ENCODE data around the gene EYS. TPM values are rescaled to one million over a fixed set of nuclear protein-coding genes. Genes with fewer than 3 reads are reported as not detected.

The EYS gene
- total and polyA plus RNA-seq, 2 of the 13 experiments (the other 11 are each of a cell fraction or from before 2014, with no cell fraction given): 0.04 to 0.07 TPM

DNA sequence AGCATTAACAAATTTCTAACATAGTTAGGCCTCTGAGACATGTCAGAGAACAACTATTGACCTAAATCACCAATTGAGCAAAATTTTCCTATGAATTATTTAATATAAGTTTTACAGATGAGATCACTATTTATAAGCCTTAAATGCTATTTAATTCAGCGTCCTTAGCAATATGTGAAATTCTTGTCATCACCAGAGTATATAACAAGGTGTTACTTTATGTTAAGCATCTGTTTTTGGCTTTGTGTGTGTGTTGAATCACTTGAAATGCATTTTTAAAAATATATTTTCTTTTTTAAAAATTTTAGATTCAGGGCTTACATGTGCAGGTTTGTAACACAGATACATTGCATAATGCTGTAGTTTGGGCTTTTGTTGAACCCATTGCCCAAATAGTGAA is 794.1 kb downstream of the EYS start:
- no peaks in the 10 kb centered on the region for H3K79me2 ChIP-seq (ENCODE audit: insufficient read depth, low read length)
- TF ChIP-seq NCOA1 (CRISPR knock-in tag; IDR thresholded peaks at IDR 0.05): no peak
- TF ChIP-seq IRX3 (CRISPR knock-in tag; IDR thresholded peaks at IDR 0.05; ENCODE audit: borderline replicate concordance, low read depth): no peak
- TF ChIP-seq ZNF782 (CRISPR knock-in tag; IDR thresholded peaks at IDR 0.05; ENCODE audit: borderline replicate concordance): no peak
- no peak for TF ChIP-seq HOXA3 (CRISPR knock-in tag; IDR thresholded peaks at IDR 0.05)
- TF ChIP-seq CBX2 (IDR thresholded peaks at IDR 0.05; ENCODE audit: low read depth, low read length): no peak
- TF ChIP-seq CBX2 (CRISPR knock-in tag; IDR thresholded peaks at IDR 0.05; ENCODE audit: low read depth): no peak
- TF ChIP-seq ZNF30 (CRISPR knock-in tag; IDR thresholded peaks at IDR 0.05): no peak
- no peak for TF ChIP-seq NAIF1 (CRISPR knock-in tag; IDR thresholded peaks at IDR 0.05; ENCODE audit: borderline replicate concordance)
- no peak for TF ChIP-seq RELA (CRISPR knock-in tag; IDR thresholded peaks at IDR 0.05)
- no peak for TF ChIP-seq ZNF660 (CRISPR knock-in tag; IDR thresholded peaks at IDR 0.05; ENCODE audit: borderline replicate concordance, low read depth)
- TF ChIP-seq ZNF296 (CRISPR knock-in tag; conservative IDR thresholded peaks at IDR 0.05): no peak
- TF ChIP-seq KDM5A (IDR thresholded peaks at IDR 0.05; ENCODE audit: borderline replicate concordance, low read length): no peak
- intact Hi-C loops (cut with micrococcal nuclease; ENCODE audit: unreplicated experiment) (no loop called here), in situ Hi-C loops (cut with HindIII; ENCODE audit: extremely low pct_ligation_motif_present, low pct_unique_long_range_greater_than_20kb) (no loop called here)
- WGBS (ENCODE audit: low lambda C conversion rate): 0% methylated on average over 1 of the region's 1 CpG
- no peaks in the 10 kb centered on the region for H3K36me3 ChIP-seq (replicated peaks in 1 of 2; ENCODE audit: control insufficient read depth in 1 of 2, insufficient read depth in 2 of 2, low read length in 2 of 2)
- H3K4me3 ChIP-seq (replicated peaks in 1 of 3; ENCODE audit: insufficient read depth in 1 of 3, low read depth in 2 of 3, low read length in 3 of 3): no peak overlapping the region
- POLR2A ChIA-PET: no interaction called here
- no peak overlapping the region for H3K9ac ChIP-seq (ENCODE audit: insufficient read depth, low read depth, low read length)
- H3K27ac ChIP-seq (ENCODE audit: extremely low read length, insufficient read depth, low read length): no peak overlapping the region
- H3K27me3 ChIP-seq (ENCODE audit: control insufficient read depth in 1 of 2, insufficient read depth in 2 of 2, low read length in 2 of 2): no peaks in the 10 kb centered on the region
- BruUV-seq (replicated peaks): no TSS peak
- no peaks in the 10 kb centered on the region for H3K4me1 ChIP-seq (ENCODE audit: insufficient read depth, low read length)
- no peak overlapping the region for H2AFZ ChIP-seq (ENCODE audit: low read length)
- FAIRE-seq: no peak
- no peak for ATAC-seq
- H3K4me2 ChIP-seq (ENCODE audit: low read depth, low read length): no peak overlapping the region
- CTCF ChIA-PET (ENCODE audit: low intra/inter-chr PET ratio, low total read pairs): no interaction called here
- no peak for DNase-seq (ENCODE audit: low spot score)
- H3K9me3 ChIP-seq (ENCODE audit: low read length): no peaks in the 10 kb centered on the region
- no peaks in the 10 kb centered on the region for H4K20me1 ChIP-seq (ENCODE audit: insufficient read depth, low read length)

Data from HepG2 (cell line).